8988T (cell line): ENCODE data around the gene C21orf58.
A peak's percentile ranks its signal among the peaks of the same experiment; 100 is the strongest.

Source experiments
- DNase-seq: peaks from one replicate; pipeline ENCODE4 v3.0.0; 2011

The C21orf58 gene

GRCh38 chr21:46289655-46290179, 34.0 kb downstream of the C21orf58 start:
- DNase-seq: no peak

- no peak for DNase-seq
These were observed 36.1 kb downstream of the C21orf58 start for GRCh38 chr21:46287541-46287940.

GRCh38 chr21:46286648-46287002, 37.0 kb downstream of the C21orf58 start:
- no peak for DNase-seq

GRCh38 chr21:46285761-46286647, 37.7 kb downstream of the C21orf58 start, which contains the start of gene YBEY:
Gene YBEY, plus strand, starts transcription at chr21:46286342. Its CDS starts 572 bp downstream, at chr21:46286914.
- DNase-seq: peak; percentile 76

GRCh38 chr21:46285206-46285661, 38.4 kb downstream of the C21orf58 start, which contains the start of gene MCM3AP:
Gene MCM3AP, minus strand, starts transcription at chr21:46285611. Its CDS starts 325 bp downstream, at chr21:46285286.
- no peak for DNase-seq

- no peak for DNase-seq
These were observed 38.9 kb downstream of the C21orf58 start for GRCh38 chr21:46284733-46285132.

- no peak for DNase-seq
These were observed 39.5 kb downstream of the C21orf58 start for GRCh38 chr21:46284077-46284644.

DNA sequence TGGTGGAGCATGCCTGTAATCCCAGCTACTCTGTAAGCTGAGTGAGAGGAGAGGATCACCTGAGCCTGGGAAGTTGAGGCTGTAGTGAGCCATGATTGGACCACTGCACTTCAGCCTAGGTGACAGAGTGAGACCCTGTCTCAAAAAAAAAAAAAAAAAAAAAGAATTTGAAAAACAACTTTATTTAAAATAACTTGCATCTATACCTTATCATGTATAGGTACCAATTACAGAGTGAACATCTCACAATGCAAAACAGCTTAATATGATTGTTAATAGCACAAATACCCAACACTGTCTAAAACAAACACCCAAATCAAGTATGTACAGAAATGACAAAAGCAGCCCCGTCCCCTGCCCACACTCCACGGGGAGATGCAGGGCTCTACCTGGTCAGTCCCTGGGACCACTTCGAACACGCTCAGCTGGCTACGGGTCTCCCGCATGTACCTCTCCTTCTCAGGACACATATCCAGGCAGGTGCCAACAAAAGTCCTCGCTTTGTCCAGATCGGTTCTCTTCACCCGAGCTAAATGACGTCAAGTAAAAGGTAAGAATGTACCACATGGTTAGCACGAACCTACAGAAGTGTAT, 48.8 kb downstream of the C21orf58 start:
- no peak for DNase-seq

DNA sequence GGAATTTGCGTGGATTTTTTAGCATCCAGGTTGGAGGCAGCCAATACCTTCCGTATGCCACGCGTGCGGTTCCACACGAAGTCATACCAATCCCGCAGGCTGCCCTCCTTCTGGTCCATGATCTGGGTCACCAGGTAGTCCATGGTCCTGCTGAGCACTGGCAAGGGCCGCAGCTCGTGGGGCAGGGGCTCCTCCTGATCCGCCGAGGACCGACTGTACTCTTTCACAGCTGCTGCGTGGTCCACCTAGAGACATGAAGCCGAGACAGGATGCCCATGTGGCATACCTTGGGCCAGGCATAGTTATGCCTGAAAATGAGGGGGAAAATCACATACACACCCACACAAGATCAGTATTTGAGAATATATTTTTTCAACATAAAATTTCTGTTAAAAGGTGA, 50.3 kb downstream of the C21orf58 start:
- no peak for DNase-seq

DNA sequence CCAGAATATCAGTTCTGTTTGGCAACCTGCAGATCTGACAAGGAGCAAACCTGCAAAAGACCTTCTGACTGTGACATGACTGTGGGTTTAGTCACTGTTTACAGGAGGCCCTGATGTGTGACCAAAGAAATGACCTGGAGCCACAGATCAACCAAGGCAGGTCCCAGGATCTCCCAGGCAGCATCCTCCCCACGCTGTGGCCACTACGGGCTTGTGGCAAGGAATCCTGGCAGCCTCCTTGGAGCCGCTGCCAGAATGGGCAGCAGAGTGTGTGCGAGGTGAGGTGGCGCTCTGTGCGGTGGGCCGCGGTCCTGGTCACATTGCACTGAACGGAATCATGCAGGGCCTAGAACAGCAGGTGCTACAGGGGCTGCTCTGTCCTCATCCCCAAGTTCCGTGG, 54.2 kb downstream of the C21orf58 start:
- no peak for DNase-seq

- DNase-seq: no peak
These were observed 55.3 kb downstream of the C21orf58 start for GRCh38 chr21:46268371-46268770.

DNA sequence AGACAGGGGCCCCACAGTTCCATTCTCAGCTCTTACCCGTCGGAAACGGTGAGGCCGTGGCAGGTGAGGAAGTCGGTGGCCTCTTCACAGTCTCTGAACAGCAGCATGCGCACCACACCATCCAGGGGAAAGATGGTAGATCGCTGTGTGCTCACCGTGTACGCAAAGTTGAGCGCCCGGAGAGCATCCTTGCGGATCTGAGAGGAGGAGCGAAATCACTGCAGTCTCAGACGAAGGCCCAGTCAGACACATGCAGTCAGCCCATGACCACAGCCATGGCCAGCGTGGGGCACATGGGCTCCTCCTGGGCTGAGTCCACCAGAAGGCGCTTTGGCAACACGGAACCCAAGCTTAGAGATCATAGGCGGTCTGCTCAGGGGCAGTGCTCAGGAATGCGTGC, 56.7 kb downstream of the C21orf58 start:
- DNase-seq: no peak

GRCh38 chr21:46265736-46266525, 57.7 kb downstream of the C21orf58 start:
- DNase-seq: no peak

DNA sequence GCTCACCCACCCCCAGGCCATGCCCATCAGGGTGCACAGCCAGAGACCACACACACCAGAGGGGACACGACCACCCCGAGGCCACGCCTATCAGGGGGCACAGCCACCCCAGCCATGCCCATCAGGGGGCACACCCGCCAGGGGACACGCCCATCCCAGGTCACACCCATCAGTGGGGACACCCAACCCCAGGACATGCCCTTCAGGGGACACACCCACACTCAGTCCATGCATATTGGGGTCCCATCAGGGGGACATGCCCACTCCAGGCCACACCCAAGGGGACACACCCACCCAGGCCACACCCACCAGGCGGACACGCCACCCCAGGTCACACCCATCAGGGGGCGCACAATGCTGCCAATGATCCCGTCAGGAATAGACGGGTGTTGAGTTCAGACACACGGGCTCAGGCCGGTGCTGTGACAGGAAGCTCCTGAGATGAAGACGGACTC, 59.0 kb downstream of the C21orf58 start:
- DNase-seq: no peak

GRCh38 chr21:46264046-46264689, 59.5 kb downstream of the C21orf58 start:
- DNase-seq: no peak

GRCh38 chr21:46256501-46256994, 67.1 kb downstream of the C21orf58 start:
- DNase-seq: no peak

- no peak for DNase-seq
These were observed 67.8 kb downstream of the C21orf58 start for GRCh38 chr21:46255758-46256337.

DNA sequence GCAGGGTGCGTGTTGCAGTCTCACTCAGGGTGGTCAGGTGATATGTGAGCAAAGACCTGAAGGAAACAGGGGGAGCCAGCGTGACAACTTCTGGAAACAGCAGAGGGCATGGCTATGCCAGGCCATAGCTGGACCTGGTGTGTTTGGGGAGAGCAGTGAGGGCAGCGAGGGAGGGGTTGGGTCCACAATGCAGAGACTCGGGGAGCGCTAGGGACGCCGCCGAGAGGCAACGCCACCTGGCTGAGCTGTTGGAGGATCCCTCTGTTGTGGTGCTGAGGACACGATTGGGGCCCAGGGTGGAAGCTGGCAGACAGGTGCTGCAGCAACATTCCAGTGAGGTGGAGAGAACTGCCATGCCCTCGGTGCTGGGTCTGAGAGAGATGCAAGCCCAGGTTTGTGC, 68.5 kb downstream of the C21orf58 start:
- no peak for DNase-seq

- no peak for DNase-seq
These were observed 69.3 kb downstream of the C21orf58 start for GRCh38 chr21:46254208-46254975.

DNA sequence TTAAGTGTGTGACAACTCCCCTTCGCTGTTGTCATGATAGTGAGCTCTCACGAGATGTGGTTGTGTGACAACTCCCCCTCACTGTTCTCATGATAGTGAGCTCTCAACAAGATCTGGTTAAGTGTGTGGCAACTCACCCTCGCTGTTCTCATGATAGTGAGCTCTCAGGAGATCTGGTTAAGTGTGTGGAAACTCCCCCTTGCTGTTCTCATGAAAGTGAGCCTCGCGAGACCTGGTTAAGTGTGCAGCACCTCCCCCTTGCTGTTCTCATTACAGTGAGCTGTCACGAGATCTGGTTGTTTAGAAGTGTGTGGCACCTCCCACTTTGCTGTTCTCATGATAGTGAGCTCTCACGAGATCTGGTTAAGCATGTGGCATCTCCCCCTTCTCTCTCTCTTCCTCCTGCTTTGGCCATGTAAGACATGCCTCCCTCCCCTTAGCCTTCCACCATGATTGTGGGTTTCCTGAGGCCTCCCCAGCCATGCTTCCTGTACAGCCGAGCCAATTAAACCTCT, 70.0 kb downstream of the C21orf58 start:
- no peak for DNase-seq
